Keratinocyte (primary cell): ENCODE data around the gene FGF1. TPM values are rescaled to one million over a fixed set of nuclear protein-coding genes. Genes with fewer than 3 reads are reported as not detected.

Source experiments
- DNase-seq: peaks from one replicate; pipeline ENCODE4 v3.0.0-alpha.2; 2011; ENCODE audit warnings: low read depth, missing footprints, low spot score
- FAIRE-seq: peaks from 2 replicates; lab custom pipeline; 2011; peaks lifted over from hg19 to GRCh38; lab: Jason Lieb, UNC
- H2AFZ ChIP-seq: 2 replicates; pipeline ENCODE4 v1.6.0; 2012; ENCODE audit warnings: low read length, control low read depth, inconsistent platforms; ENCODE audit not compliant: control insufficient read depth
- H3K27ac ChIP-seq: 2 replicates; pipeline ENCODE4 v1.5.1; 2011; ENCODE audit warnings: low read length; ENCODE audit not compliant: control insufficient read depth, insufficient read depth
- H3K27me3 ChIP-seq: 3 replicates; pipeline ENCODE4 v1.6.0; 2011; ENCODE audit warnings: low read length; ENCODE audit not compliant: control insufficient read depth, insufficient read depth; ENCODE audit errors: extremely low read depth
- H3K36me3 ChIP-seq, 2 experiments: 2 replicates in 1 of 2; 3 replicates in 1 of 2; pipeline ENCODE4 v1.5.1; 2011; ENCODE audit warnings: low read length in 2 of 2, mild to moderate bottlenecking in 1 of 2; ENCODE audit not compliant: control insufficient read depth in 2 of 2, insufficient read depth in 2 of 2; ENCODE audit errors: extremely low read depth in 1 of 2
- H3K4me1 ChIP-seq: 3 replicates; pipeline ENCODE4 v1.5.1; 2011; ENCODE audit warnings: low read length; ENCODE audit not compliant: control insufficient read depth, insufficient read depth; ENCODE audit errors: extremely low read depth
- H3K4me2 ChIP-seq: 3 replicates; pipeline ENCODE4 v1.6.0; 2011; ENCODE audit warnings: low read depth, low read length; ENCODE audit not compliant: control insufficient read depth, insufficient read depth; ENCODE audit errors: extremely low read depth
- H3K4me3 ChIP-seq, 3 experiments: fragments of 200-600 bp in 1 of 3; sonication (generic) in 1 of 3; 2 replicates in 2 of 3; 3 replicates in 1 of 3; pipeline ENCODE4 v1.5.1; 2011 to 2016; ENCODE audit warnings: low read length in 3 of 3, mild to moderate bottlenecking in 3 of 3, control low read depth in 2 of 3, inconsistent platforms in 1 of 3, low read depth in 1 of 3, mixed read lengths in 1 of 3, mixed run types in 1 of 3, moderate library complexity in 1 of 3; ENCODE audit not compliant: control insufficient read depth in 2 of 3, insufficient read depth in 2 of 3; ENCODE audit errors: extremely low read depth in 1 of 3
- H3K79me2 ChIP-seq: 2 replicates; pipeline ENCODE4 v1.6.0; 2012; ENCODE audit warnings: low read length; ENCODE audit not compliant: control insufficient read depth, insufficient read depth
- H3K9ac ChIP-seq: 3 replicates; pipeline ENCODE4 v1.6.0; 2011; ENCODE audit warnings: low read length; ENCODE audit not compliant: control insufficient read depth, insufficient read depth; ENCODE audit errors: extremely low read depth
- H3K9me1 ChIP-seq: 3 replicates; pipeline ENCODE4 v1.6.0; 2011; ENCODE audit warnings: low read length; ENCODE audit not compliant: control insufficient read depth, insufficient read depth; ENCODE audit errors: extremely low read depth
- H3K9me3 ChIP-seq: 2 replicates; pipeline ENCODE4 v1.5.1; 2012; ENCODE audit warnings: low read depth, low read length; ENCODE audit not compliant: control insufficient read depth
- H4K20me1 ChIP-seq: 3 replicates; pipeline ENCODE4 v1.6.0; 2011; ENCODE audit warnings: low read length; ENCODE audit not compliant: control insufficient read depth, insufficient read depth; ENCODE audit errors: extremely low read depth
- CTCF ChIP-seq, 3 experiments: IDR thresholded peaks in 1 of 3; conservative IDR thresholded peaks in 1 of 3; optimal IDR thresholded peaks in 1 of 3; 2 replicates in 2 of 3; 3 replicates in 1 of 3; pipeline versions ENCODE3 to v1.5.1; 2011; ENCODE audit warnings: low read length in 3 of 3, mild to moderate bottlenecking in 3 of 3, moderate library complexity in 2 of 3, control low read depth in 1 of 3, inconsistent platforms in 1 of 3; ENCODE audit not compliant: insufficient read depth in 2 of 3; ENCODE audit errors: extremely low read depth in 1 of 3
- EZH2 ChIP-seq: IDR thresholded peaks from one replicate; pipeline ENCODE4 v1.6.1; 2012; ENCODE audit warnings: inconsistent platforms, mild to moderate bottlenecking, low read length, moderate library complexity
- dilution Hi-C: fragments of 300-500 bp; cut with MboI; formaldehyde crosslinking; loops from one replicate; pipeline ENCODE4 v1.7.0; 2020; ENCODE audit warnings: low sequenced_read_pairs; ENCODE audit not compliant: extremely low pct_ligation_motif_present
- polyA plus RNA-seq, 5 experiments: library from polyadenylated mRNA; depleted of rRNA in 3 of 5; stranded (reverse) in 3 of 5; stranded (forward) in 1 of 5; unstranded in 1 of 5; fragments of >200 nt; gene quantifications; 1 replicate in 1 of 5; 2 replicates in 3 of 5; 3 replicates in 1 of 5; pipeline versions ENCODE4 v1.2.1 to v1.2.3, GENCODE V29; 2011 to 2012; ENCODE audit warnings: missing spikeins in 2 of 5, low read depth in 1 of 5, low replicate concordance in 1 of 5

Gene FGF1
- polyA plus RNA-seq, 1 donor (not counting 4 experiments of a cell fraction or from before 2014, with no cell fraction given): 2.4 TPM

- no peak overlapping the region for H2AFZ ChIP-seq
- no peaks in the 10 kb centered on the region for H3K79me2 ChIP-seq
- H3K36me3 ChIP-seq: no peaks in the 10 kb centered on the region
- DNase-seq: no peak
- no peak overlapping the region for H3K4me3 ChIP-seq
- no peak for TF ChIP-seq CTCF (optimal IDR thresholded peaks at IDR 0.05 in 1 of 3, IDR thresholded peaks at IDR 0.05 in 1 of 3, conservative IDR thresholded peaks at IDR 0.05 in 1 of 3; ENCODE audit: extremely low read depth in 1 of 3, insufficient read depth in 2 of 3, low read length in 3 of 3)
- TF ChIP-seq EZH2: no peak
- no peak overlapping the region for H3K27ac ChIP-seq
- H3K27me3 ChIP-seq: no peaks in the 10 kb centered on the region
- no peaks in the 10 kb centered on the region for H4K20me1 ChIP-seq
- no peak overlapping the region for H3K4me2 ChIP-seq
- dilution Hi-C loops: no loop called here
- H3K9me3 ChIP-seq: no peaks in the 10 kb centered on the region
- H3K9ac ChIP-seq: no peak overlapping the region
- peaks cover 10% of the 10 kb centered on the region for H3K4me1 ChIP-seq
- H3K9me1 ChIP-seq: no peaks in the 10 kb centered on the region
- no peak for FAIRE-seq
Observed at GRCh38 chr5:142663246-142663645, 22.6 kb downstream of the FGF1 start.

- Histone ChIP-seq H3K27ac (no peak overlapping the region), H3K4me2 (no peak overlapping the region), H3K9me3 (no peaks in the 10 kb centered on the region), H3K4me3 (no peak overlapping the region), H3K9me1 (no peaks in the 10 kb centered on the region), H3K79me2 (no peaks in the 10 kb centered on the region), H4K20me1 (no peaks in the 10 kb centered on the region), H3K36me3 (no peaks in the 10 kb centered on the region), H3K4me1 (peaks cover 3% of the 10 kb centered on the region), H2AFZ (no peak overlapping the region), H3K9ac (no peak overlapping the region), H3K27me3 (no peaks in the 10 kb centered on the region)
- dilution Hi-C loops: no loop called here
- no peak for FAIRE-seq
- DNase-seq: no peak
- no peak for TF ChIP-seq EZH2
- TF ChIP-seq CTCF (optimal IDR thresholded peaks at IDR 0.05 in 1 of 3, IDR thresholded peaks at IDR 0.05 in 1 of 3, conservative IDR thresholded peaks at IDR 0.05 in 1 of 3; ENCODE audit: extremely low read depth in 1 of 3, insufficient read depth in 2 of 3, low read length in 3 of 3): no peak
Observed at GRCh38 chr5:142661957-142662356, 23.9 kb downstream of the FGF1 start.
